H1 (cell line): ENCODE data around the gene PTK6. TPM values are rescaled to one million over a fixed set of nuclear protein-coding genes. Genes with fewer than 3 reads are reported as not detected.

Experiments used
- CTCF ChIA-PET: fragments of 300-600 bp; sonication (Branson Sonifier 250); formaldehyde crosslinking; loops from one replicate; lab custom pipeline; 2021; ENCODE audit not compliant: partially characterized antibody; lab: Charles Lee
- POLR2A ChIA-PET: fragments of 300-600 bp; sonication (Branson Sonifier 250); formaldehyde crosslinking; loops from one replicate; lab custom pipeline; 2021; ENCODE audit warnings: inconsistent platforms; ENCODE audit not compliant: partially characterized antibody; lab: Charles Lee
- DNase-seq, 2 experiments: peaks; one replicate each; pipeline versions ENCODE4 v3.0.0 to v3.0.0-alpha.2; 2010 to 2022; ENCODE audit warnings: low spot score in 2 of 2, low read depth in 1 of 2, mixed read lengths in 1 of 2
- FAIRE-seq: peaks from 2 replicates; lab custom pipeline; 2011; peaks lifted over from hg19 to GRCh38; lab: Jason Lieb, UNC
- H2AFZ ChIP-seq: 2 replicates; pipeline ENCODE4 v1.8.1; 2012; ENCODE audit warnings: low read length, inconsistent platforms
- H2AK5ac ChIP-seq: 2 replicates; pipeline ENCODE4 v1.6.1; 2013; ENCODE audit warnings: low read depth, low read length
- H2BK120ac ChIP-seq: replicated peaks from 2 replicates; pipeline ENCODE3; 2013; ENCODE audit warnings: low read depth, low read length, inconsistent platforms
- H2BK12ac ChIP-seq: 2 replicates; pipeline ENCODE4 v1.6.1; 2013; ENCODE audit warnings: low read depth, low read length
- H2BK15ac ChIP-seq: 2 replicates; pipeline ENCODE4 v1.6.1; 2013; ENCODE audit warnings: low read length
- H2BK20ac ChIP-seq: 2 replicates; pipeline ENCODE4 v1.6.1; 2013; ENCODE audit warnings: low read length
- H2BK5ac ChIP-seq: 2 replicates; pipeline ENCODE4 v1.6.1; 2013; ENCODE audit warnings: low read depth, low read length
- H3K14ac ChIP-seq: 2 replicates; pipeline ENCODE4 v1.6.1; 2013; ENCODE audit warnings: inconsistent platforms; ENCODE audit not compliant: insufficient read length
- H3K18ac ChIP-seq: 2 replicates; pipeline ENCODE4 v1.6.1; 2013; ENCODE audit warnings: low read length; ENCODE audit errors: extremely low read depth
- H3K23ac ChIP-seq: 2 replicates; pipeline ENCODE4 v1.6.1; 2013; ENCODE audit warnings: inconsistent platforms; ENCODE audit not compliant: insufficient read length
- H3K23me2 ChIP-seq: 2 replicates; pipeline ENCODE4 v1.6.1; 2013; ENCODE audit warnings: low read depth, low read length
- H3K27ac ChIP-seq: 2 replicates; pipeline ENCODE4 v1.6.1; 2011; ENCODE audit warnings: low read depth, low read length, inconsistent platforms
- H3K27me3 ChIP-seq, 4 experiments: replicated peaks in 1 of 4; 1 replicate in 1 of 4; 2 replicates in 3 of 4; pipeline versions ENCODE4 v1.6.1 to v1.8.1; 2011 to 2013; ENCODE audit warnings: low read length in 3 of 4, mild to moderate bottlenecking in 3 of 4, inconsistent platforms in 2 of 4, mixed read lengths in 2 of 4, moderate library complexity in 1 of 4; ENCODE audit not compliant: control insufficient read depth in 3 of 4, insufficient read depth in 3 of 4; ENCODE audit errors: extremely low read depth in 1 of 4
- H3K36me3 ChIP-seq, 4 experiments: 2 replicates each; pipeline versions ENCODE4 v1.6.1 to v1.8.1; 2011 to 2013; ENCODE audit warnings: mild to moderate bottlenecking in 4 of 4, low read length in 3 of 4, moderate library complexity in 2 of 4, control low read depth in 1 of 4, inconsistent platforms in 1 of 4; ENCODE audit not compliant: insufficient read depth in 4 of 4, control insufficient read depth in 2 of 4
- H3K4ac ChIP-seq: replicated peaks from 2 replicates; pipeline ENCODE3; 2013; ENCODE audit warnings: low read length, low read depth, mixed read lengths, inconsistent platforms; ENCODE audit not compliant: insufficient read length
- H3K4me1 ChIP-seq, 4 experiments: replicated peaks in 1 of 4; 1 replicate in 1 of 4; 2 replicates in 3 of 4; pipeline versions ENCODE4 v1.6.1 to v1.8.1; 2011 to 2013; ENCODE audit warnings: low read length in 3 of 4, inconsistent platforms in 2 of 4, mixed read lengths in 1 of 4; ENCODE audit not compliant: insufficient read depth in 4 of 4, control insufficient read depth in 3 of 4
- H3K4me2 ChIP-seq, 2 experiments: 2 replicates each; pipeline versions ENCODE4 v1.6.1 to v1.8.1; 2011 to 2013; ENCODE audit warnings: low read depth in 2 of 2, low read length in 2 of 2, control low read depth in 1 of 2, inconsistent platforms in 1 of 2, mild to moderate bottlenecking in 1 of 2; ENCODE audit not compliant: insufficient read depth in 1 of 2
- H3K4me3 ChIP-seq, 4 experiments: fragments of 200-600, 300-600 bp in 1 of 4; sonication (generic), shearing (Covaris generic), sonication (Bioruptor Twin) in 1 of 4; 2 replicates each; pipeline versions ENCODE4 v1.5.1 to v1.8.1; 2011 to 2016; ENCODE audit warnings: low read length in 4 of 4, low read depth in 3 of 4, control low read depth in 2 of 4, inconsistent platforms in 2 of 4, mild to moderate bottlenecking in 2 of 4, mixed read lengths in 1 of 4, moderate library complexity in 1 of 4; ENCODE audit not compliant: insufficient read depth in 2 of 4; ENCODE audit errors: extremely low read depth in 1 of 4
- H3K56ac ChIP-seq: replicated peaks from 2 replicates; pipeline ENCODE3; 2013; ENCODE audit warnings: low read depth, mild to moderate bottlenecking, mixed read lengths, low read length, inconsistent platforms; ENCODE audit not compliant: insufficient read length
- H3K79me1 ChIP-seq: 2 replicates; pipeline ENCODE4 v1.6.1; 2013; ENCODE audit warnings: low read depth, low read length, control low read depth
- H3K79me2 ChIP-seq, 2 experiments: 2 replicates each; pipeline versions ENCODE4 v1.6.1 to v1.8.1; 2012 to 2013; ENCODE audit warnings: low read length in 2 of 2, mild to moderate bottlenecking in 2 of 2, inconsistent platforms in 1 of 2; ENCODE audit not compliant: insufficient read depth in 2 of 2, control insufficient read depth in 1 of 2
- H3K9ac ChIP-seq, 4 experiments: replicated peaks in 1 of 4; 1 replicate in 1 of 4; 2 replicates in 3 of 4; pipeline versions ENCODE4 v1.6.1 to v1.8.1; 2011 to 2013; ENCODE audit warnings: low read depth in 3 of 4, low read length in 3 of 4, control low read depth in 2 of 4, mild to moderate bottlenecking in 2 of 4, moderate library complexity in 2 of 4, inconsistent platforms in 1 of 4; ENCODE audit errors: extremely low read depth in 1 of 4
- H3K9me3 ChIP-seq, 2 experiments: 2 replicates each; pipeline versions ENCODE4 v1.6.1 to v1.8.1; 2012 to 2013; ENCODE audit warnings: mild to moderate bottlenecking in 2 of 2, moderate library complexity in 2 of 2, control low read depth in 1 of 2, inconsistent platforms in 1 of 2, low read depth in 1 of 2, low read length in 1 of 2, mixed read lengths in 1 of 2; ENCODE audit not compliant: insufficient read depth in 2 of 2
- H4K20me1 ChIP-seq, 2 experiments: replicated peaks in 1 of 2; 2 replicates each; pipeline versions ENCODE3 to v1.8.1; 2011 to 2013; ENCODE audit warnings: inconsistent platforms in 2 of 2, low read length in 2 of 2, mild to moderate bottlenecking in 1 of 2; ENCODE audit not compliant: insufficient read depth in 2 of 2, control insufficient read depth in 1 of 2
- H4K5ac ChIP-seq: 2 replicates; pipeline ENCODE4 v1.6.1; 2013; ENCODE audit warnings: low read length, low read depth, mixed read lengths, inconsistent platforms; ENCODE audit not compliant: insufficient read length
- H4K8ac ChIP-seq: 2 replicates; pipeline ENCODE4 v1.8.0; 2013; ENCODE audit warnings: mild to moderate bottlenecking, moderate library complexity, low read length, inconsistent platforms; ENCODE audit not compliant: insufficient read depth; ENCODE audit errors: extremely low read depth
- H4K91ac ChIP-seq: replicated peaks from 2 replicates; pipeline ENCODE3; 2013; ENCODE audit warnings: low read length, mixed read lengths, inconsistent platforms; ENCODE audit not compliant: insufficient read length
- BACH1 ChIP-seq: IDR thresholded peaks from 2 replicates; pipeline ENCODE4 v1.6.1; 2012; ENCODE audit warnings: low read length, improper control_type of control experiment
- CHD2 ChIP-seq: IDR thresholded peaks from 2 replicates; pipeline ENCODE4 v1.6.1; 2012; ENCODE audit warnings: low read length, improper control_type of control experiment
- CTBP2 ChIP-seq: IDR thresholded peaks from 2 replicates; pipeline ENCODE4 v1.7.0; 2011; ENCODE audit warnings: borderline replicate concordance, mild to moderate bottlenecking, moderate library complexity, mixed read lengths, low read length; ENCODE audit not compliant: insufficient read depth, insufficient read length
- NRF1 ChIP-seq: IDR thresholded peaks from 2 replicates; pipeline ENCODE4 v1.6.1; 2011; ENCODE audit warnings: mild to moderate bottlenecking, low read depth, low read length, improper control_type of control experiment
- POU5F1 ChIP-seq: IDR thresholded peaks from 2 replicates; pipeline ENCODE4 v1.6.1; 2011; ENCODE audit warnings: low read depth, mild to moderate bottlenecking, low read length, moderate library complexity
- WGBS, 2 experiments: shearing (Covaris generic) in 1 of 2; methylation state at CpG; one replicate each; pipeline versions ENCODE4 v1.1.6 to v1.1.7; 2013 to 2015; ENCODE audit warnings: low lambda C conversion rate in 2 of 2, mixed read lengths in 2 of 2, inconsistent platforms in 1 of 2, low coverage in 1 of 2, missing lambda C conversion rate in 1 of 2; ENCODE audit not compliant: insufficient replicate concordance in 2 of 2, insufficient coverage in 1 of 2, insufficient read length in 1 of 2; ENCODE audit errors: extremely low coverage in 1 of 2, missing lambda C conversion rate in 1 of 2; 5-methylcytosine and 5-hydroxymethylcytosine counted together
- polyA plus RNA-seq, 7 experiments: library from polyadenylated mRNA; depleted of rRNA in 3 of 7; stranded (reverse) in 5 of 7; unstranded in 2 of 7; fragments of >200 nt in 5 of 7; fragments of 200-250 nt in 2 of 7; gene quantifications; 1 replicate in 5 of 7; 2 replicates in 1 of 7; 4 replicates in 1 of 7; pipeline versions ENCODE4 v1.2.1 to v1.2.3, GENCODE V29; 2011 to 2013; ENCODE audit warnings: missing spikeins in 2 of 7, mixed read lengths in 2 of 7
- total RNA-seq: library from RNA; stranded (reverse); fragmentation: NEBNext Ultra II Directional; extraction: Animal tissue kit (Norgen Biotek cat#: 25700); gene quantifications from 2 replicates; pipeline ENCODE4 v1.2.1, GENCODE V29; 2021

The PTK6 gene
- total and polyA plus RNA-seq, 2 of the 8 experiments (the other 6 are each of a cell fraction or from before 2014, with no cell fraction given): 0.12 to 0.19 TPM

DNA sequence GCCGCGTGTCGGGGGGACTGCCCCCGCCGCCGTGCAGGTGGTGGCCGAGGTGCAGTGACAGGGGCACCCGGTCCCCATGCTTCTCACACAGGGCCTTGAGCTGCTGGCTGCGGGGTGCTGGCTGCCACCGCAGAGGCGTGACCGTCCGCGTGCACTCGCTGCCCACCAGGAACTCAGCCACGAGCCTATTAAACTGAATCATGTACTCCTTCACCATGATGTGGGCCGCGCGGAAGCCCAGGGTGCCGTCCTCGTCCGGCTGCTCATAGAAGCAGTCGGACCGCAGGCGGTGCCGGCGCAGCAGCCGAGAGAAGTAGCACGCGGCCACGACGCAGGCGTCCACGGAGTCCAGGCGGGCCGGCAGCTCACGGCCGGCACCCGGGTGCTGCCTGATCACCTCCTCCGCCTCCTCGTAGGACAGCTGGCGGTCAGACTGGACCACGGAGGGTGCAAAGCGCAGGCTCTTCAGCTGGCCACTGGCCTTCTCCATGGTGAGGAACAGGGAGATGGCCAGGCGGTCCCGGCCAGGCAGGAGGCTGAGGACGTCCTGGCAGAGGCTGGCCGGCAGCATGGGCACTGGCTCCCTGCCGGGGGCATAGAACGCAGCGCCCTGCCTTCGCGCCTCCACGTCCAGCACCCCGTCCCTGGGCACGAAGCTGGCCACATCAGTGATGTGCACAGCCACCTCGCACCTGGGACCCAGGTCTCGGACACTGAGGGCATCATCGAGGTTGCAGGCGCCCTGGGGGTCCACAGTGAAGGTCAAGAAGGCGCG is 27.0 kb upstream of the PTK6 start:
- Histone ChIP-seq H2BK5ac (no peak overlapping the region), H3K4me3 (no peak overlapping the region), H3K23me2 (no peaks in the 10 kb centered on the region), H3K36me3 (no peaks in the 10 kb centered on the region; a peak in 4 of 8 replicates), H4K5ac (no peak overlapping the region), H3K9ac (no peak overlapping the region), H3K4ac (no peak overlapping the region), H2AK5ac (no peak overlapping the region), H3K4me1 (no peaks in the 10 kb centered on the region), H2BK120ac (no peak overlapping the region), H3K79me1 (no peaks in the 10 kb centered on the region), H2BK12ac (no peak overlapping the region), H3K27me3 (no peaks in the 10 kb centered on the region), H3K18ac (no peak overlapping the region), H3K14ac (no peak overlapping the region), H3K56ac (no peak overlapping the region), H2BK20ac (no peak overlapping the region), H2BK15ac (no peak overlapping the region), H3K79me2 (no peaks in the 10 kb centered on the region), H3K27ac (no peak overlapping the region), H3K23ac (no peak overlapping the region), H2AFZ (no peak overlapping the region), H4K8ac (peak overlapping the region; percentile 25), H4K20me1 (no peaks in the 10 kb centered on the region), H3K9me3 (no peaks in the 10 kb centered on the region), H4K91ac (no peak overlapping the region), H3K4me2 (no peak overlapping the region)
- 95% methylated on average over 47 of the region's 62 CpGs; no CpG with 5 or more reads in 1 of the 2 experiments for WGBS, 2 experiments
- TF ChIP-seq CTBP2: no peak
- TF ChIP-seq BACH1: no peak
- TF ChIP-seq POU5F1: no peak
- TF ChIP-seq CHD2: no peak
- TF ChIP-seq NRF1: no peak
- POLR2A ChIA-PET: interaction anchor here (1.1 to 3.4 kb wide), 2 partner anchors 10 to 13 kb away, joined by 3 to 12 read pairs; partner anchors contain the start of gene HELZ2
- CTCF ChIA-PET: interaction anchor here (1.0 to 1.7 kb wide), 3 partner anchors 68 to 122 kb away, joined by 3 to 4 read pairs (median 3); no protein-coding TSS in a partner anchor
- DNase-seq (no peak), FAIRE-seq (no peak)
